DOHH2 (cell line): ENCODE measurements around the gene MDFI.

Source experiments
- H3F3A ChIP-seq: fragments of 200-600 bp; sonication (generic), shearing (Covaris generic); 2 replicates; pipeline ENCODE4 v1.6.0; 2016; ENCODE audit warnings: antibody characterized with exemption, mild to moderate bottlenecking; ENCODE audit not compliant: control insufficient read depth, insufficient read depth
- H3K27ac ChIP-seq: fragments of 200-600 bp; sonication (generic); 2 replicates; pipeline ENCODE4 v1.5.1; 2014; ENCODE audit warnings: low read depth, mild to moderate bottlenecking, low read length, moderate library complexity
- H3K27me3 ChIP-seq: fragments of 200-600 bp; sonication (generic); 2 replicates; pipeline ENCODE4 v1.6.1; 2014; ENCODE audit warnings: mild to moderate bottlenecking, low read length, mixed read lengths; ENCODE audit not compliant: control insufficient read depth
- H3K36me3 ChIP-seq: fragments of 200-600 bp; sonication (generic); 2 replicates; pipeline ENCODE4 v1.6.1; 2014; ENCODE audit warnings: mild to moderate bottlenecking, low read length, moderate library complexity, mixed read lengths; ENCODE audit not compliant: control insufficient read depth
- H3K4me1 ChIP-seq: fragments of 200-600 bp; sonication (generic); 2 replicates; pipeline ENCODE4 v1.6.1; 2014; ENCODE audit warnings: mild to moderate bottlenecking, low read length, mixed read lengths; ENCODE audit not compliant: control insufficient read depth
- H3K4me2 ChIP-seq: fragments of 200-600 bp; sonication (generic); 2 replicates; pipeline ENCODE4 v1.6.0; 2014; ENCODE audit warnings: mild to moderate bottlenecking, low read length, moderate library complexity
- H3K4me3 ChIP-seq: fragments of 200-600 bp; sonication (generic); 2 replicates; pipeline ENCODE4 v1.5.1; 2014; ENCODE audit warnings: mild to moderate bottlenecking, low read length, mixed read lengths
- H3K79me2 ChIP-seq: fragments of 200-600 bp; sonication (generic); 2 replicates; pipeline ENCODE4 v1.6.1; 2014; ENCODE audit warnings: mild to moderate bottlenecking, low read length, mixed read lengths; ENCODE audit not compliant: control insufficient read depth
- H3K9me2 ChIP-seq: fragments of 200-600 bp; sonication (generic); replicated peaks from 2 replicates; pipeline ENCODE4 v1.6.1; 2014; ENCODE audit warnings: mild to moderate bottlenecking, low read length, mixed read lengths; ENCODE audit not compliant: control insufficient read depth
- H3K9me3 ChIP-seq: fragments of 200-600 bp; sonication (generic); 2 replicates; pipeline ENCODE4 v1.6.1; 2014; ENCODE audit warnings: antibody characterized with exemption, low read length, mixed read lengths; ENCODE audit not compliant: control insufficient read depth, insufficient read depth
- H4K20me1 ChIP-seq: fragments of 200-600 bp; sonication (generic); 2 replicates; pipeline ENCODE4 v1.6.0; 2014; ENCODE audit warnings: low read depth, mild to moderate bottlenecking, antibody characterized with exemption, low read length, moderate library complexity; ENCODE audit not compliant: control insufficient read depth, insufficient read depth
- EZH2phosphoT487 ChIP-seq: fragments of 200-600 bp; sonication (generic); IDR thresholded peaks from 2 replicates; pipeline ENCODE4 v1.6.1; 2017; ENCODE audit warnings: borderline replicate concordance, mild to moderate bottlenecking, antibody characterized with exemption, low read length, moderate library complexity, mixed read lengths
- TF ChIP-seq, protein P1 (sequence below): fragments of 200-600 bp; sonication (generic); IDR thresholded peaks from one replicate; pipeline ENCODE4 v1.5.1; 2014; ENCODE audit warnings: antibody characterized with exemption, mild to moderate bottlenecking, low read depth, low read length; ENCODE audit not compliant: poor library complexity, severe bottlenecking

Gene MDFI

DNA sequence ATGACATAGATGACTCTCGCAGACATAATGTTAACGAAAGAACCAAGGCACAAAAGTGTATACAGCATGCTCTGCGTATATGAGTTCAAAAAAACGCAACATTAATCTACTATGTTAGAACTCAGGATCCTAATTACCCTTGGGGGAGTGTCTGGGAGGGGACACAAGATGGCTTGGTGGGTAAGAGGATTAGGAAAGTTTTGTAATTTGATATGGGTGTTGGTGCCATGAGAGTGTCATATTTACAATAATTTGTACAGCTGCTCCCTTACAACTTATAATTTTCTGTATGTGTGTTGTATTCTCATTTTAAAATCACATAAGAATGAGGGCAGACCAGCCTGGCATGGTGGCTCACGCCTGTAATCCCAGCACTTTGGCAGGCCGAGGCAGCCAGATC, 58.5 kb downstream of the MDFI start:
- Histone ChIP-seq H3K27me3 (no peaks in the 10 kb centered on the region), H3K9me2 (no peaks in the 10 kb centered on the region), H3K27ac (no peak overlapping the region), H3K4me1 (peaks cover 28% of the 10 kb centered on the region), H3K4me2 (no peak overlapping the region), H3K36me3 (peaks cover 22% of the 10 kb centered on the region), H3K4me3 (no peak overlapping the region), H3F3A (no peaks in the 10 kb centered on the region), H3K79me2 (peaks cover 48% of the 10 kb centered on the region), H3K9me3 (no peaks in the 10 kb centered on the region), H4K20me1 (peaks cover 2% of the 10 kb centered on the region; the same call in 1 of the 2 replicates)
- TF ChIP-seq, protein P1, sequence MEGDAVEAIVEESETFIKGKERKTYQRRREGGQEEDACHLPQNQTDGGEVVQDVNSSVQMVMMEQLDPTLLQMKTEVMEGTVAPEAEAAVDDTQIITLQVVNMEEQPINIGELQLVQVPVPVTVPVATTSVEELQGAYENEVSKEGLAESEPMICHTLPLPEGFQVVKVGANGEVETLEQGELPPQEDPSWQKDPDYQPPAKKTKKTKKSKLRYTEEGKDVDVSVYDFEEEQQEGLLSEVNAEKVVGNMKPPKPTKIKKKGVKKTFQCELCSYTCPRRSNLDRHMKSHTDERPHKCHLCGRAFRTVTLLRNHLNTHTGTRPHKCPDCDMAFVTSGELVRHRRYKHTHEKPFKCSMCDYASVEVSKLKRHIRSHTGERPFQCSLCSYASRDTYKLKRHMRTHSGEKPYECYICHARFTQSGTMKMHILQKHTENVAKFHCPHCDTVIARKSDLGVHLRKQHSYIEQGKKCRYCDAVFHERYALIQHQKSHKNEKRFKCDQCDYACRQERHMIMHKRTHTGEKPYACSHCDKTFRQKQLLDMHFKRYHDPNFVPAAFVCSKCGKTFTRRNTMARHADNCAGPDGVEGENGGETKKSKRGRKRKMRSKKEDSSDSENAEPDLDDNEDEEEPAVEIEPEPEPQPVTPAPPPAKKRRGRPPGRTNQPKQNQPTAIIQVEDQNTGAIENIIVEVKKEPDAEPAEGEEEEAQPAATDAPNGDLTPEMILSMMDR = no peak
- TF ChIP-seq EZH2phosphoT487 = no peak

DNA sequence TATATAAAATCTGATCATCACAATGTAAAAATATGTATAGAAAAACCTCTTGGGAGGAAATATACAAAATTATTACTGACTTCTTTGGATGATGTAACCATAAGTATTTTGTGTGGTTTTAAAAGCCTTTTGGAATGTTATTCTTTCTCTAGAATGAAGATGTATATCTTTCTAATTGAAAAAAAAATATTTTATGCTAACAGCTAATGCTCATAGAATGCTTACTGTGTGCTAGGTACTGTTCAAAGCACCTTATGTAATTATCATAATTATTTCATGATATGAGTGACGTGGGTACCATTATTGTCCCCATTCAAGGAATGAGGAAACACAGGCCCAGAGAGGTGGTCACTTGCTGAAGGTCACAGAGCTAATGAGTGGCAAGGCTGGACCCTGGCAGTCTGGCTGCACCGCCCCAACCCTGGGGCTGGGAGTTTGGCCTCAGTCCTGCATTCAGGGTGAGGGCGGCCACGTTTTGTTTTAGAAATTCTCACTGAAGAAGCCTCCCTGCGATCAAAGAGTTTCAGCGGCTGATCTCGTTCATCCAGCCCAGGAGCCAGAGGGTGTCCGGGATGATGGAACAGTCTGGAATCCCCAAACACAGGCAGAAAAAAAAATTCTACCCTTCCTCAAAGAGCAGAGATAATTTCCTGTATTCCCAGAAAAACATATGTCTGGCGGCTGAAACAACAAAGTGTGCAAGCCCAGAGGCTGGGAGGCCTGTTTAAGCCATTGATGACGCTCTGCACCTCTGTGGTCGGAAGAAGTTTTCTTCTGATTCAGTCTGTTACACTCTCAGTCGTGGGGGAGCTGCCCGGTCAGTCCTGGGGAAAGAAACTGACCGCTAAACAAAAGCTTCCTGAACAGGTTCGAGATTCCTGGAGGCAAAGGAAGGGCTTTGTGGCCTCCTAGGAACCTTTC, 59.9 kb downstream of the MDFI start:
- Histone ChIP-seq H3K4me3 (no peak overlapping the region), H3K4me2 (no peak overlapping the region), H3K27ac (no peak overlapping the region), H3K36me3 (peaks cover 28% of the 10 kb centered on the region), H3K9me3 (no peaks in the 10 kb centered on the region), H3K4me1 (peaks cover 41% of the 10 kb centered on the region), H4K20me1 (peaks cover 2% of the 10 kb centered on the region; the same call in 1 of the 2 replicates), H3K79me2 (peaks cover 61% of the 10 kb centered on the region), H3K9me2 (no peaks in the 10 kb centered on the region), H3K27me3 (no peaks in the 10 kb centered on the region), H3F3A (no peaks in the 10 kb centered on the region)
- TF ChIP-seq EZH2phosphoT487 = no peak
- TF ChIP-seq, protein P1 = no peak

DNA sequence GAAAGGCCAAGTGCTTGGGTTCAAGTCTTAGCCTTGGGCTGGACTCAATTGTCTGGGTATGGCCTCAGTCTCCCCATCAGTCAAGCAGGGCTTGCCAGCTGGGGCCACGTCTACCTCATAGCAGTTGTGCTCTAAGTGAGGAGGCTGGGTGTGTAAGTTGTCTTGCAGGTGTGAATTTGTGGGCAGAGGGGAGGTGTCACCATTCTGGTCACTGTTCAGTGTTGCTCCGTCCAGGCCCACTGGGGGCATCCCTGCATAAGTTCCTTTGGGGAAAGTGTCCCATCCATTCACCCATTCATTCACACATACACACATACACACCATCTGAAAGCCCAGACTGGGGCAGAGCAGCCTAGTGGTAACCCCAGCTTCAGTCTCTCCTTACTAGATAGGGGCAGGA, 60.8 kb downstream of the MDFI start:
- H3K27ac ChIP-seq = no peak overlapping the region

More for the DNA sequence above, 60.8 kb downstream of the MDFI start:
- Histone ChIP-seq H4K20me1 (peaks cover 2% of the 10 kb centered on the region; the same call in 1 of the 2 replicates), H3K79me2 (peaks cover 68% of the 10 kb centered on the region), H3K4me2 (no peak overlapping the region), H3K9me2 (no peaks in the 10 kb centered on the region), H3K4me3 (no peak overlapping the region), H3K27me3 (no peaks in the 10 kb centered on the region), H3F3A (no peaks in the 10 kb centered on the region), H3K36me3 (peaks cover 36% of the 10 kb centered on the region), H3K9me3 (no peaks in the 10 kb centered on the region), H3K4me1 (peaks cover 50% of the 10 kb centered on the region)
- TF ChIP-seq EZH2phosphoT487 = no peak
- TF ChIP-seq, protein P1 = no peak
